ENCODE measurements around the gene ATOH8.
A peak's percentile ranks its signal among the peaks of the same experiment; 100 is the strongest.

Gene ATOH8

DNA sequence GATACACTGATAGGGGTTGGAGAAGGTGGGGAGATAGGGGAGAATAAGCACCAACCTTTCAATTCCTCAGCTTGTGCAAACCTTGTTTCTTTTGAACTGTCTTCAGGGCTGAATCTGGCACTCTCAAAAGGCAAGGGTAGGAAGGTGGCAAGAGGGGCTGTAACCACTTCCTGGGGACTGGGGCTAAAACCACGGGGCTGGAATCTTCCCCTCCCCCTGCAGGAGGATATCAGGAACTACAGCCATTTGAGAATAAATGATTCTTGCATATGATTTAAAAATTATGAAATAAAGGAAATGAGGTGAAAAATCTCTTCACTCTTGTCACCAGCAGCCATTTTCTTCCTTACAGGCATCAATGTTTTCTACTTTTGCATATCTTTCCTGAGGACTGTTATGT is 50.8 kb downstream of the ATOH8 start:
- TF ChIP-seq, protein P1, sequence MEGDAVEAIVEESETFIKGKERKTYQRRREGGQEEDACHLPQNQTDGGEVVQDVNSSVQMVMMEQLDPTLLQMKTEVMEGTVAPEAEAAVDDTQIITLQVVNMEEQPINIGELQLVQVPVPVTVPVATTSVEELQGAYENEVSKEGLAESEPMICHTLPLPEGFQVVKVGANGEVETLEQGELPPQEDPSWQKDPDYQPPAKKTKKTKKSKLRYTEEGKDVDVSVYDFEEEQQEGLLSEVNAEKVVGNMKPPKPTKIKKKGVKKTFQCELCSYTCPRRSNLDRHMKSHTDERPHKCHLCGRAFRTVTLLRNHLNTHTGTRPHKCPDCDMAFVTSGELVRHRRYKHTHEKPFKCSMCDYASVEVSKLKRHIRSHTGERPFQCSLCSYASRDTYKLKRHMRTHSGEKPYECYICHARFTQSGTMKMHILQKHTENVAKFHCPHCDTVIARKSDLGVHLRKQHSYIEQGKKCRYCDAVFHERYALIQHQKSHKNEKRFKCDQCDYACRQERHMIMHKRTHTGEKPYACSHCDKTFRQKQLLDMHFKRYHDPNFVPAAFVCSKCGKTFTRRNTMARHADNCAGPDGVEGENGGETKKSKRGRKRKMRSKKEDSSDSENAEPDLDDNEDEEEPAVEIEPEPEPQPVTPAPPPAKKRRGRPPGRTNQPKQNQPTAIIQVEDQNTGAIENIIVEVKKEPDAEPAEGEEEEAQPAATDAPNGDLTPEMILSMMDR (IDR thresholded peaks at IDR 0.05; ENCODE audit: low read length): peak; percentile 52; the same call in 1 of the 2 replicates
- no peak for TF ChIP-seq EZH2 (IDR thresholded peaks at IDR 0.05; ENCODE audit: borderline replicate concordance, low read length)
- no peaks in the 10 kb centered on the region for H3K9me3 ChIP-seq (ENCODE audit: low read length)
- H3K4me1 ChIP-seq (ENCODE audit: insufficient read depth, low read length, severe bottlenecking): no peaks in the 10 kb centered on the region
- H3K27ac ChIP-seq (ENCODE audit: low read depth, low read length, poor library complexity, severe bottlenecking): no peak overlapping the region
- no peaks in the 10 kb centered on the region for H4K20me1 ChIP-seq (ENCODE audit: insufficient read depth, low read length)
- H3K36me3 ChIP-seq (ENCODE audit: insufficient read depth, low read length): no peaks in the 10 kb centered on the region
- no peaks in the 10 kb centered on the region for H3F3A ChIP-seq (ENCODE audit: insufficient read depth, low read length)
- H3K4me3 ChIP-seq (ENCODE audit: low read depth, low read length, poor library complexity, severe bottlenecking): no peak overlapping the region
- no peaks in the 10 kb centered on the region for H3K9me2 ChIP-seq (ENCODE audit: low read depth, low read length)
- no peak overlapping the region for H3K4me2 ChIP-seq (ENCODE audit: low read length)
- peaks cover 11% of the 10 kb centered on the region; the same call in 1 of the 2 replicates for H3K27me3 ChIP-seq (ENCODE audit: insufficient read depth, low read length)
- H3K79me2 ChIP-seq (ENCODE audit: insufficient read depth, low read length): no peaks in the 10 kb centered on the region
- H3K9ac ChIP-seq (ENCODE audit: low read length): no peak overlapping the region
- H2AFZ ChIP-seq (ENCODE audit: low read length): no peak overlapping the region

GRCh38 chr2:85806358-85807118 is 52.7 kb downstream of the ATOH8 start:
- no peak overlapping the region for H3K9ac ChIP-seq (ENCODE audit: low read length)

GRCh38 chr2:85807756-85808155 is 54.0 kb downstream of the ATOH8 start:
- Histone ChIP-seq H3K4me1 (ENCODE audit: insufficient read depth, low read length, severe bottlenecking) (no peaks in the 10 kb centered on the region), H3K4me3 (ENCODE audit: low read depth, low read length, poor library complexity, severe bottlenecking) (no peak overlapping the region), H3F3A (ENCODE audit: insufficient read depth, low read length) (no peaks in the 10 kb centered on the region), H3K27ac (ENCODE audit: low read depth, low read length, poor library complexity, severe bottlenecking) (no peak overlapping the region), H2AFZ (ENCODE audit: low read length) (no peak overlapping the region), H3K4me2 (ENCODE audit: low read length) (no peak overlapping the region), H4K20me1 (ENCODE audit: insufficient read depth, low read length) (no peaks in the 10 kb centered on the region), H3K27me3 (ENCODE audit: insufficient read depth, low read length) (peaks cover 8% of the 10 kb centered on the region; the same call in 1 of the 2 replicates), H3K9ac (ENCODE audit: low read length) (no peak overlapping the region), H3K9me3 (ENCODE audit: low read length) (no peaks in the 10 kb centered on the region), H3K79me2 (ENCODE audit: insufficient read depth, low read length) (no peaks in the 10 kb centered on the region), H3K36me3 (ENCODE audit: insufficient read depth, low read length) (no peaks in the 10 kb centered on the region), H3K9me2 (ENCODE audit: low read depth, low read length) (no peaks in the 10 kb centered on the region)
- TF ChIP-seq, protein P1 (IDR thresholded peaks at IDR 0.05; ENCODE audit: low read length): no peak
- TF ChIP-seq EZH2 (IDR thresholded peaks at IDR 0.05; ENCODE audit: borderline replicate concordance, low read length): no peak

More at GRCh38 chr2:85806358-85807118, 52.7 kb downstream of the ATOH8 start:
- H3K4me2 ChIP-seq (ENCODE audit: low read length): no peak overlapping the region
- H3K79me2 ChIP-seq (ENCODE audit: insufficient read depth, low read length): no peaks in the 10 kb centered on the region
- no peak overlapping the region for H2AFZ ChIP-seq (ENCODE audit: low read length)
- H3K9me3 ChIP-seq (ENCODE audit: low read length): no peaks in the 10 kb centered on the region
- no peaks in the 10 kb centered on the region for H3K4me1 ChIP-seq (ENCODE audit: insufficient read depth, low read length, severe bottlenecking)
- H3F3A ChIP-seq (ENCODE audit: insufficient read depth, low read length): no peaks in the 10 kb centered on the region
- H3K36me3 ChIP-seq (ENCODE audit: insufficient read depth, low read length): no peaks in the 10 kb centered on the region
- no peaks in the 10 kb centered on the region for H3K9me2 ChIP-seq (ENCODE audit: low read depth, low read length)
- H4K20me1 ChIP-seq (ENCODE audit: insufficient read depth, low read length): no peaks in the 10 kb centered on the region
- no peak overlapping the region for H3K27ac ChIP-seq (ENCODE audit: low read depth, low read length, poor library complexity, severe bottlenecking)
- peaks cover 13% of the 10 kb centered on the region for H3K27me3 ChIP-seq (ENCODE audit: insufficient read depth, low read length)
- no peak overlapping the region for H3K4me3 ChIP-seq (ENCODE audit: low read depth, low read length, poor library complexity, severe bottlenecking)
- TF ChIP-seq, protein P1 (IDR thresholded peaks at IDR 0.05; ENCODE audit: low read length): no peak
- no peak for TF ChIP-seq EZH2 (IDR thresholded peaks at IDR 0.05; ENCODE audit: borderline replicate concordance, low read length)

All from OCI-LY1 (cell line).